ENCODE data around the gene SLC12A7.

The SLC12A7 gene

DNA sequence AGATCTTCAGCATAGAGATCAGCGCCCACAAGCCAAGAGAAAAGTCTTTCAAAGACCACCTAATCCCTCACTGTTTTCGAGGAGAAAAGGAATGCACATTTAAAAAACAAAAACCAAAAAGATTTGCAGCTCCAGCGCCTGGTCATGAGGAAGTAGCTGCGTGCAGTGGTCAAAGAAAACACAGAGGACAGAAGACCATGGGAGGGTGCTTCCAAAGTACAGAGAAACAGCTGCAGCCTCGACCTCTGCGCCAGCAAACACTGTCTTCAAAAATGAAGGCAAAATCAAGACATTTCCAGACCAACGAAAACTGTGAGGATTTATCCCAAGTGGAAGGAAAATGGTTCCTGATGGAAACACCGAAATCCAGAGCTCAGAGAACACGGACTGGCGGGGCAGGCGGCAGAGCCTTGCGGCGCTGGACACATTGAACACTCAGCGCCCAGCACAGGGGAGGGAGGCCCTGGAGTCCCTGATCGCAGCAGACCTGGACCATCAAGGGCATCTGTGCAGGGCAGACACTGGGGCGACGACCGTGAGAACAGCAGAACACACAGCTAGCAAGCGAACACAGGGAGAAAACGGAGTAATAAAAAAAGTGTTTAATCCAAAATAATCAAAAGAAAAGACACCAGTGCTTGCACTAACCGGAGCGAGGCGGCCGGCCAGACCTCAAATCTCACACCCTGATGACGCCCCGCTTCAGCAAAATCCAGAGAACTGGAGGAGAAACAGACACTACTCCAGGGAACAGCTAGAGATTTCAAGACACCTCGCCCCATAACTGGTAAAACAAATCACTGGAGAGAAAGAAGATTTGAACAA lies 12.6 kb upstream of the SLC12A7 start:
- DNase-seq: no peak

GRCh38 chr5:1123418-1124147 lies 11.7 kb upstream of the SLC12A7 start:
- no peak for DNase-seq

DNA sequence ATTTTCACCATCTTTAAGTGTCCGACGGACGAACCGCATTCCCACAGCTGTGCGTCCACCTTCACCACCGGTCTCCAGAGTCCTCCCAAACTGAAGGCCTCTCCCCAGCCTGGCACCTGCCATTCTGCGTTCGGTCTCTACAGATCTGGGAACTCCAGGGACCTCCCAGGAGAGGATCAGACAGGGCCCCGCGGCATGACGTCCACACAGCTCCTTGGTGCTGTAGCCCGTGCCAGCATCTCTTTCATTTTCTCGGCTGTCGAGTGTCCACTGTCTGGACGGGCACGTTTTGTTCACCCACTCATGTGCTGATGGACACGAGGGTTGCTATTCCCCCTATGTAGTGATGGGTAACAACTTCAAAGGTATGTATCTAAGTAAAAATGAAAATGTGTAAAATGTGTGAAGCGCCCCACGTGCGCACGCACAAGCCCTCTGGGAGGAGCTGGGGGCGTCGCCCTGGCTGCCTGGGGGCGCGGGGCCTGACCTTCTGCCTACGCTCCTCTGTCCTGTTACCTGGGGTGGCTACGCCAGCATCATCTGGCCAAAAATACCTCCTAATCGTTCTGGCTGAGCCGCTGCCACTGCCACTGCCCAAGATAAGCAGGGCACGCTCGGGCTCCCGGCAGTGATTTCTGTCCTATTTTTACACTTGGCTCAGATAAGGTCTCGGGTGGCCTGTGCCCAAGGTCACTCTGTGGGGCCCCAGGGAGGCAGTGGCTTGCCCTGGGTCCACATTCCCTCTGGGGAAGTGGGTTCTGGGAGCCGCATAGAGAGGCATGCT lies 10.8 kb upstream of the SLC12A7 start:
- DNase-seq: no peak

GRCh38 chr5:1121891-1122290 lies 10.0 kb upstream of the SLC12A7 start:
- no peak for DNase-seq

DNA sequence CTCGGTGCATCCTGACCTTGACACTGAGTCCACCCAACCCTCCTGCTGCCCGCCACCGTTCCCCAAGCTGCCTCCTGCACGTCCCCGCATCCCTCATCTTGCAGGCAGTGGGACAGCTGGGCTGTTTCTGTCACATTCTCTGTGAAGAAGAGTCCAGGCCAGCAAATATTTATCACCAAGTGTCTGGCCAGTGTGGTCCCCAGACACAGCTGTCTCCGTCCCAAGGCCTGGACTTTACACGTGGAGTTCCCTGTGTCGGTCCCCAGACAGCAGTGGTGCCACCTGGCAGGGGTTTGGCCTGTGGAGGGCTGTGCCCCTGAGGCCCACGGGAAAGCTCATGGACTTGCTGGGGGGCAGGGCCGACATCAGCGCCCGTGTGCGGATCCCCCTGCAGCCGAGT lies 9.2 kb upstream of the SLC12A7 start:
- DNase-seq: no peak

GRCh38 chr5:1120236-1120999 lies 8.6 kb upstream of the SLC12A7 start:
- no peak for DNase-seq

GRCh38 chr5:1119312-1119831 lies 7.5 kb upstream of the SLC12A7 start:
- no peak for DNase-seq

DNA sequence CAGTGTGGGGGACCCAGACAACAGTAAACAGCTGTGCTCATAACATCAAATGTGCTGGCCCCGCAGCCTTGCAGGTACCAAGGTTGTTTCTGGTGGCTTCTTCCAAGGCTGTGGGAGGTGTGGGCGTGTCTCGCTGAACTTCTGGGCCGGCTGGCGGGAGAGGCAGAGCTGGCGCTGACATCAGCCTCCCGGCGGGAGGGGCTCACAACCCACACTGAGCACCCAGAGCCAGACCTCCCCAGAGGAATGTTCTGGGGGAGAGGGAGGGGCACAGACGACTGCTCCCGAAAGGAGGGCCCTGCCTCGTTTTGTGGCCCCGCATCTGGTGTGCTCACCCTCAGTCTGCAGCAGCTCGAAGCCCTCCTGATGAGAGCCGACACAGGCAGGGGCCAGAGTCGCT lies 6.9 kb upstream of the SLC12A7 start:
- no peak for DNase-seq

DNA sequence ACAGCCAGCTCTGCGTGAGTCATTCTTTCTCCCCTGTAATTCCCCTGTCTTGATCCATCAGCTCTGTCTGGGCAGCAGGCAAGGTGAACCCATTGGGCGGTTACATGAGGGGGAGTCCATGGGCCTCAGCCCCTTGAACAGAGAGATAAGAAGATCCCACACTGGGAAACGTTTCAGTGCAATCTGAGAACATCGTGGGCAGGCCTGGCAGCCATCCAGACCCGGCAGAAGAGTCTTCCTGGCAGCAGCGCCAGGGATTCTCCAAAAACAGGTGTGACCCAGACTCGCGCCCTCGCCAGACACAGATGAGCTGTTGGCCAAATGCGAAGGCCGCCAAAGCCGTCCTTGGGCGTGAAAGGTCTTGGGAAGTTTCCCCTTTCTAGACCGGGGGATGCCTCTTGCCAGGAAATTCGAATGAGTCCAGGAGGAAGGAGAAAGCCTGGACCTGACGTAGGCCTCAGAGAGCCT lies 6.4 kb upstream of the SLC12A7 start:
- DNase-seq: no peak

- DNase-seq: no peak
Observed at GRCh38 chr5:1116977-1117376, 5.1 kb upstream of the SLC12A7 start.

- DNase-seq: no peak
Observed at GRCh38 chr5:1116109-1116740, 4.4 kb upstream of the SLC12A7 start.

- no peak for DNase-seq
Observed at GRCh38 chr5:1115123-1115815, 3.4 kb upstream of the SLC12A7 start.

- DNase-seq: no peak
Observed at GRCh38 chr5:1113805-1114586, 2.1 kb upstream of the SLC12A7 start.

DNA sequence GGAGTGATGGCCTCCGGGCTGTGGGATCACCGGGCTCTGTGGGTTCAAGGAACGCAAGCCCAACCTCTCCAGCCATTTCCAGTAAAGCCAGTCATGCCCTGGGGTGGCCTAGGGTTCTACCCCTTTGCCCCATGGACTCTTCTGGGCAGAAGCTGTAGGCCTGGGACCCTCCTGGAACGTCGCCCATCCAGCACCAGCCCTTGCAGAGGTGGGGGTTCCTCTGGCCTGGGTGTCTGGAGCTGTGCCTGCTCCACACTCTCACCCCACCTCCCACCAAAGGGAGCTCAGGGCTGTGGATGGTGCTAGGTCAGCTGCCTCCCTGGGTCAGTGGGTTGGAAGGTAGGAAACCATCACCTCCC lies 1.4 kb upstream of the SLC12A7 start:
- DNase-seq: no peak

DNA sequence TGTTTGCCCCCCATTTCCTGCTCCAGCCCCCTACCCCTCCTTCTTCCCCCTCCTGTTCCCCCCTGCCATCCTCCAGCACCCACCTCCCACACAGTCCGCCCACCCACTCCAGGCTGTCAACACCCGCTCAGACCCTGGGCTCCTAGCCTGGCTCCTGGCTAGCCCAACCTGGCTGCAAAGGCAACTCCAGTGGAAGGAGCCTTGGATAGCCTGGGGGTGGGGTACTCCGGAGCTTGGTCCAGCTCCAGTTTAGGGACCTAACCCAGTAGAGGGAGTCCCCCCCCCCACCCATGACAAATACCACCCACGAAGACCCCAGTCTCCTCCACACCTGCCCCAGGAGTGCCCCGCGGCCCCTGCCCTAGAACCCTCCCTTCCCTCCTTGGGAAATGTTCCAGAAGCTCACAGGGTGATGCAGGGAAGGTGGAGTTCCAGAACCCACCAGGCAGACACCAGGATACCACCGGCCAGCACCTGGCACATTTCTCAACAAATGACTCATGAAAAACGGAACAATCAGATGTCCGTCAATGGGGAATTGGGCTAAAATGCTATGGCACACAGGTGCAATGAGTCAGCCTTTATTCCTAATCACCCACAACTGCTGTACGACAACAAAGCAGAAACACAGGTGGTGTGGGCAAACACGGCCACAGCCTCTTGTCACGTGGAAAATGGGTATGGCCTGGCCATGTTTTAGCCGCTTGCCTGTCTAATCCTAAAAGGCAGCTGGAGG lies 901 bp upstream of the SLC12A7 start:
- no peak for DNase-seq

DNA sequence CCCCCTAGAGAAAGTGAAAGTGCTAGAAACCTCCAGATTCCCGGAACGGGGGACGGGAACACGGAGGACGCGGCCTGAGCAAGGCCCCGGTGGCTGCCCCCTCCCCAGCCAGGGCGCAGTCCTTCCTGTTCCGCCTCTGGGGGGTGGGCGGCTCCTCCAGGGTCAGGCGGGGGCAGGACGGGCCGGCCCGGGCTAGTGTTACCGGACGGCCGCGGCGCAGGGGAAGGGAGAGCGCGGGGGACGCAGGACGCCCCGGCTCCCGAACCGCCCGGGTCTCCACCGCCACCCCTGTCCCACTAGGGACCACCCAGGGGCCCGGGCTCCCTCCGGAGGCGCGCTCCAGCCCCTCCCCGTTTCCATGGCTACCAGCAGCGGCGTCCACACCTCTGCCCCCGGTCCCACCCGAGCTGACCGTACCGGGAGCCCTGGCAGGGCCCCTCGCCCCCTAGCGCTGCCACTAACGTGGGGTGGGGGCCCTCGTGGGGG lies 579 bp downstream of the SLC12A7 start:
- DNase-seq: no peak

GRCh38 chr5:1110307-1111240 lies 1.3 kb downstream of the SLC12A7 start:
- no peak for DNase-seq

- no peak for DNase-seq
Observed at GRCh38 chr5:1109542-1110306, 2.1 kb downstream of the SLC12A7 start.

All from midbrain (tissue), 1 donor.